RCC 7860 (cell line): Measurements from ENCODE around the gene CD34.

Source experiments
- DNase-seq: peaks from one replicate; pipeline ENCODE4 v3.0.0-alpha.2; 2015; ENCODE audit warnings: low spot score
- FAIRE-seq: peaks from 2 replicates; lab custom pipeline; 2012; peaks lifted over from hg19 to GRCh38; lab: Jason Lieb, UNC

The CD34 gene

DNA sequence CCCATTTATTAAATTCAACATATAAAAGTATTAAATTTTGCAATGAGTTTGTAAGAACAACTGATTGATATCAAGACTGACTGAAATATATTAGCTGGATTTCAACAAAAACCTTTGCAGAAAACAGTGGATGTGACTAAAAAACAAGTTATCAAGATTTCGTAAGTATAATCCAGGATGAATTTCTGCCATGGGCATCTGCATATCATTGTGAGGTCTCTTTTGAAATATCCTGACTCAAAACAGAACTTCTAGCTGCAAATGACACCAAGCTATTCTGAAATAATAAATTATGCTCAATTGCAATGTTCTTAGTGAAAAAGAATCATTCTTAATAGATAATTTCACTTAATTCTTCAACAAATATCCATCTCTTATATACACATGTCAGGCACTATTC lies 52.6 kb downstream of the CD34 start:
- DNase-seq: no peak
- no peak for FAIRE-seq

DNA sequence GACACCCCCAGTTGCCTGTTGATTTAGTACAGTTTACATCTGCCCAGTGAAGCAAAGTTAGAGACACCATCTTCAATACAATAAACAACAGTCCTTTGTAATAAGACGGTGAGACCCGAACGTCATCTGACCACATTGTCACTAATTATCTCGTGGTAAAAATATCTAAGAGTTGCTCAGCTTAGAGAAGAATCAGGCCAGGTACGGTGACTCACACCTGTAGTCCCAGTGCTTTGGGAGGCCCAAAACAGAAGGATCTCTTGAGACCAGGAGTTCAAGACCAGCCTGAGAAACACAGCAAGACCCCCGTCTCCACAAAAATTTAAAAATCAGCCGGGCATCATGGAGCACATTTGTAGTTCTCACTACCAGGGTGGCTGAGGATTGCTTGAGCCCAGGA lies 53.5 kb downstream of the CD34 start:
- FAIRE-seq (no peak), DNase-seq (peak; percentile 5)

GRCh38 chr1:207856276-207857023 lies 54.5 kb downstream of the CD34 start:
- DNase-seq (no peak), FAIRE-seq (no peak)

DNA sequence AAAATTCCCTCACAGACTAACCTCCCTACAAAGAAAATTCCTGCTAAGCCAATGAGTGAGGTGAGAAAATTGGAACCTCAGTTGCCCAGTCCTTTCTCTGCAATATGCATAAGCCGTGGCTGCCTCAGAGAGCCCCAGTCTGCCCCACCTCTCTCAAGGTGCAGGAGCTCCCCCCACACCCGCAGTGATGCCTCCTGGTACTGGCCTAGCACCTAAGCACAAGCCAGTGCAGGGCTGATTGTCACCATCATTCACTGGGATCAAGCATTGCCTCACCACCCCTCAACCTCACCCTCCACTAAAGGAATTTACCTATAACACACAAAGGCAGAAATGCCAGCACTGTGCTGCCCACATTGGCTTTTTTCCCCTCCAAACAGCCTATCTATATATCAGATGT lies 56.9 kb downstream of the CD34 start:
- DNase-seq (no peak), FAIRE-seq (no peak)

DNA sequence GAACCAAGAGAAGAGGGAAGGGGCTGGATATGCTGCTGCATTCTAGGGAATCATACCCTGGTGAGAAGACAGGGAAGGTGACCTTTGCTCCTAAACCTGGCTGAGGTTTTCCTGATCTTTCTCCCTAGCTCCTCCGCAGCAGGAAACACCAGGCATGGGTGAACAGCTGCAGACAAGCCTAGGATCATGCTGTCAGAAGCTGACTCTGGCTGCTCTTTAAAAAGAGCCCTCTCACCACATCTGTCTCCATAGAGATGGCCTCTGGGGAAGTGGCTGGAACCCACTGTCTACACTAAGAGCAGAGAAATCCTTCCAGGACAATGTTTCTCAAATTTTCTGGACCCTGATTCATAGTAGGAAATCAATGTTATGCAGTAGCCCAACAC lies 57.6 kb downstream of the CD34 start:
- DNase-seq (no peak), FAIRE-seq (no peak)

- no peak for FAIRE-seq
- no peak for DNase-seq
Measured at GRCh38 chr1:207852576-207853371, 58.2 kb downstream of the CD34 start.

- FAIRE-seq: no peak
- no peak for DNase-seq
Measured at GRCh38 chr1:207851696-207852095, 59.2 kb downstream of the CD34 start.

- FAIRE-seq (no peak), DNase-seq (no peak)
Measured at GRCh38 chr1:207850621-207851407, 60.1 kb downstream of the CD34 start.

- no peak for FAIRE-seq
- DNase-seq: no peak
Measured at GRCh38 chr1:207849646-207850045, 61.3 kb downstream of the CD34 start.

GRCh38 chr1:207849016-207849415 lies 61.9 kb downstream of the CD34 start:
- DNase-seq (no peak), FAIRE-seq (no peak)

- DNase-seq (peak; percentile 84), FAIRE-seq (peak; percentile 22)
Measured at GRCh38 chr1:207848234-207848633, 62.7 kb downstream of the CD34 start.

- DNase-seq (no peak), FAIRE-seq (no peak)
Measured at GRCh38 chr1:207847116-207847515, 63.8 kb downstream of the CD34 start.

GRCh38 chr1:207845109-207845508 lies 65.8 kb downstream of the CD34 start:
- no peak for FAIRE-seq
- no peak for DNase-seq

DNA sequence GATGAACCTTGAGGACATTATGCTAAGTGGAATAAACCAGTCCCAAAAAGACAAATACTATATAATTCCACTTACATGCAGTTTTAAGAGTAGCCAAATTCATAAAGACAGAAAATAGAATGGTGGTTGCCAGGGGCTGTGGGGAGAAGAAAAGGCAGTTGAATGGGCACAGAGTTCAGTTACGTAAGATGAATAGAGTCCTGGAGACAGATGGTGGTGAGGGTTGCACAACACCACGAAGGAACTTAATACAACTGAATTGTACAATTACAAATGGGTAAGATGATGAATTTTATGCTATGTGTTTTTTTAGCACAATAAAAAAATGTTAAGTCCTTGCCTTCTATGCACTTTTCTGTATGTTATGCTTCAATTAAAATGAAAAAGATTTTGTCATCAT lies 66.6 kb downstream of the CD34 start:
- DNase-seq (no peak), FAIRE-seq (no peak)

DNA sequence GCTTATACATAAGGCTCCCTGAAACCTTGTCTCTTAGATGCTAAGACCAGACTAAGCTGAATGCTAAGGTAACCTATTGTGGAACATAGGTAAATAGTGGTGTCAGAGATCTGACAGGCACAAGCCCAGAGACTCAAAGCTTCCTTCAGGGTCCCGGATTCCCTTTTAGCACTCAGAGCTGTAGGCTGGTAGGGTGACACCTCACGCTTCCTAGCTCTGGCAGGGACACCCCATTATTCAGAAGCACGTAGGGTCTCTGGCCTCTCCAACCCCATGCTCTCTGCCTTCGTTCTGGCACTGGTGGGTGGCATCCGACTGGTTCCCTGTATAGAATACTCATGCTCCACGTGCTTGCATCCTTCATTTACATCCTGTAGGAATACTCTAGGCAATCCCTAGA lies 68.4 kb downstream of the CD34 start:
- no peak for DNase-seq
- FAIRE-seq: no peak

GRCh38 chr1:207841901-207842300 lies 69.0 kb downstream of the CD34 start:
- FAIRE-seq: no peak
- DNase-seq: no peak

DNA sequence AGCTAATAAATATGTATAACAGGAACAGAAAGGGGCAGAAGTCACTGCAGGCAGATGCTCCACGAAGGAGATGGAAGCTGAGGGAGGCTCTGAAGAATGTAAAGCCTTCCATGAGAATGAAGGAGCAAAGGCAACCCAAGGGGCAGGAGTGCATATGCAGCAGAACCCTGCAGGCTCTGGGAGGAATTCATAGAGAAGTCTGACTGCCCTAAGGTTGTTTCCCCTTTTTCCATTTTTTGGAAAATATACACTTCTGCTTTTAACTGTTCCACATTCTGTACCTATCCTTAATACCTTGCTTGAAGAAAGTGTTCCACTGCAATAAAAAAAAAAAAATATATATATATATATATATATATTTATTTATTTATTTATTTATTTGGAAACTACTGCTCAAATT lies 69.6 kb downstream of the CD34 start:
- FAIRE-seq: no peak
- DNase-seq: no peak

GRCh38 chr1:207840380-207840779 lies 70.5 kb downstream of the CD34 start:
- FAIRE-seq (no peak), DNase-seq (no peak)

DNA sequence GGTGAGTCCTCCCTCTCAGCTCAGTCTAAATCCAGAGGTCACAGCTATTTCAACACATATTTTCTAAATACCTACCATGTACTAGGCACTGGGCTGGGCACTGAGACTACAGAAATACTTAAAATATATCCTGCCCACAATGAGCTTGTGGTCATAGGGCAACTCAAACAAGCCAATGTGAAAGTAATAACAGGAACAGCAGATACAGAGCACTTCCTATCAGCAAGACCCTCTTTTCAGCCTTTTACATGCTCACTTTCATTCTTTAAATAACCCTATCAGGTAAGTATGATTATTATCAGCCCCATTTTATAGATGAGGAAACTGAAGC lies 71.9 kb downstream of the CD34 start:
- FAIRE-seq: no peak
- DNase-seq: no peak

- no peak for DNase-seq
- no peak for FAIRE-seq
Measured at GRCh38 chr1:207838156-207839082, 72.5 kb downstream of the CD34 start.

GRCh38 chr1:207837673-207838072 lies 73.3 kb downstream of the CD34 start:
- FAIRE-seq (no peak), DNase-seq (no peak)
